Endothelial cell of umbilical vein (primary cell): Measurements from ENCODE around the gene EFR3B. TPM values are rescaled to one million over a fixed set of nuclear protein-coding genes. Genes with fewer than 3 reads are reported as not detected.

Experiments
- BruUV-seq: library from RNA; stranded (reverse); fragments of 400-500 nt; replicated peaks from 2 replicates; lab custom pipeline; 2021; lab: Mats Ljungman, UMichigan
- CTCF ChIA-PET: fragments of 300-600, 350-600 bp; sonication (Branson Sonifier 250); formaldehyde crosslinking; loops from one replicate; lab custom pipeline; 2021; ENCODE audit warnings: antibody characterized with exemption, inconsistent platforms; lab: Charles Lee
- POLR2A ChIA-PET: fragments of 300-600, 350-600 bp; sonication (Branson Sonifier 250); formaldehyde crosslinking; loops from one replicate; lab custom pipeline; 2021; ENCODE audit warnings: antibody characterized with exemption, inconsistent platforms; lab: Charles Lee
- DNase-seq: peaks from one replicate; pipeline ENCODE4 v3.0.0-alpha.2; 2011; ENCODE audit warnings: low read depth, low spot score
- FAIRE-seq: peaks from 2 replicates; lab custom pipeline; 2011; peaks lifted over from hg19 to GRCh38; lab: Jason Lieb, UNC
- H2AFZ ChIP-seq: 2 replicates; pipeline ENCODE4 v1.6.0; 2012; ENCODE audit warnings: low read depth, low read length, control low read depth, inconsistent platforms
- H3K27ac ChIP-seq: 2 replicates; pipeline ENCODE4 v1.5.1; 2011; ENCODE audit warnings: low read depth, mild to moderate bottlenecking, control low read depth, low read length, moderate library complexity; ENCODE audit not compliant: insufficient read depth
- H3K27me3 ChIP-seq, 2 experiments: 2 replicates each; pipeline versions ENCODE4 v1.6.0 to v1.6.1; 2011; ENCODE audit warnings: low read length in 2 of 2, mixed read lengths in 1 of 2; ENCODE audit not compliant: control insufficient read depth in 2 of 2, insufficient read depth in 2 of 2
- H3K36me3 ChIP-seq, 2 experiments: 2 replicates in 1 of 2; 3 replicates in 1 of 2; pipeline ENCODE4 v1.5.1; 2011; ENCODE audit warnings: low read length in 2 of 2, mild to moderate bottlenecking in 1 of 2, moderate library complexity in 1 of 2; ENCODE audit not compliant: control insufficient read depth in 2 of 2, insufficient read depth in 2 of 2; ENCODE audit errors: extremely low read depth in 1 of 2
- H3K4me1 ChIP-seq: 3 replicates; pipeline ENCODE4 v1.5.1; 2011; ENCODE audit warnings: mild to moderate bottlenecking, low read length; ENCODE audit not compliant: control insufficient read depth, insufficient read depth; ENCODE audit errors: extremely low read depth
- H3K4me2 ChIP-seq: 2 replicates; pipeline ENCODE4 v1.6.1; 2011; ENCODE audit warnings: low read length, control low read depth, mixed read lengths; ENCODE audit not compliant: insufficient read depth
- H3K4me3 ChIP-seq, 3 experiments: fragments of 200-600 bp in 1 of 3; sonication (generic), shearing (Covaris generic) in 1 of 3; replicated peaks in 1 of 3; 2 replicates each; pipeline ENCODE4 v1.5.1; 2011 to 2016; ENCODE audit warnings: control low read depth in 3 of 3, low read length in 3 of 3, mild to moderate bottlenecking in 2 of 3, inconsistent platforms in 1 of 3, low read depth in 1 of 3, moderate library complexity in 1 of 3; ENCODE audit not compliant: insufficient read depth in 1 of 3
- H3K79me2 ChIP-seq: 2 replicates; pipeline ENCODE4 v1.6.0; 2012; ENCODE audit warnings: low read length, inconsistent platforms; ENCODE audit not compliant: control insufficient read depth, insufficient read depth
- H3K9ac ChIP-seq: replicated peaks from 2 replicates; pipeline ENCODE3; 2011; ENCODE audit warnings: low read length, control low read depth; ENCODE audit not compliant: insufficient read depth; ENCODE audit errors: extremely low read depth
- H3K9me1 ChIP-seq: replicated peaks from 3 replicates; pipeline ENCODE4 v1.6.0; 2011; ENCODE audit warnings: mild to moderate bottlenecking, low read length; ENCODE audit not compliant: control insufficient read depth, insufficient read depth; ENCODE audit errors: extremely low read depth
- H3K9me3 ChIP-seq: replicated peaks from 2 replicates; pipeline ENCODE4 v1.5.1; 2012; ENCODE audit warnings: low read length, inconsistent platforms; ENCODE audit not compliant: control insufficient read depth, insufficient read depth
- H4K20me1 ChIP-seq: replicated peaks from 2 replicates; pipeline ENCODE3; 2011; ENCODE audit warnings: mild to moderate bottlenecking, low read length; ENCODE audit not compliant: control insufficient read depth, insufficient read depth; ENCODE audit errors: extremely low read depth
- CTCF ChIP-seq, 2 donors: IDR thresholded peaks; 1 replicate in 1 of 2; 2 replicates in 1 of 2; pipeline ENCODE4 v1.5.1; 2011; ENCODE audit warnings: low read length in 2 of 2, mild to moderate bottlenecking in 2 of 2, moderate library complexity in 2 of 2, control low read depth in 1 of 2, inconsistent platforms in 1 of 2, low read depth in 1 of 2; ENCODE audit not compliant: insufficient read depth in 1 of 2; ENCODE audit errors: extremely low read depth in 1 of 2
- EZH2 ChIP-seq: IDR thresholded peaks from 2 replicates; pipeline ENCODE4 v1.6.1; 2012; ENCODE audit warnings: borderline replicate concordance, low read depth, mild to moderate bottlenecking, moderate library complexity, low read length, inconsistent platforms; ENCODE audit not compliant: severe bottlenecking
- FOS ChIP-seq: IDR thresholded peaks from 2 replicates; pipeline ENCODE4 v1.6.1; 2011; ENCODE audit warnings: mild to moderate bottlenecking, low read length, moderate library complexity, borderline replicate concordance; ENCODE audit not compliant: insufficient read depth
- GATA2 ChIP-seq: IDR thresholded peaks from 2 replicates; pipeline ENCODE4 v1.7.0; 2011; ENCODE audit warnings: low read depth, mild to moderate bottlenecking, moderate library complexity, mixed read lengths, low read length; ENCODE audit not compliant: insufficient read length, insufficient read depth
- JUN ChIP-seq: IDR thresholded peaks from 2 replicates; pipeline ENCODE4 v1.6.1; 2011; ENCODE audit warnings: borderline replicate concordance, low read depth; ENCODE audit not compliant: insufficient read length, insufficient read depth
- MYC ChIP-seq: IDR thresholded peaks from one replicate; pipeline ENCODE4 v1.6.1; 2011; ENCODE audit warnings: mild to moderate bottlenecking, low read depth, low read length
- POLR2A ChIP-seq: IDR thresholded peaks from 2 replicates; pipeline ENCODE4 v1.6.1; 2012; ENCODE audit warnings: low read depth, mild to moderate bottlenecking, control low read depth, low read length
- POLR2AphosphoS5 ChIP-seq: IDR thresholded peaks from 2 replicates; pipeline ENCODE4 v1.6.1; 2012; ENCODE audit warnings: low read depth, mild to moderate bottlenecking, control low read depth, low read length, moderate library complexity; ENCODE audit not compliant: insufficient read depth
- dilution Hi-C: fragments of 300-500 bp; cut with MboI; formaldehyde crosslinking; loops from one replicate; pipeline ENCODE4 v1.15.0; 2019; ENCODE audit warnings: low sequenced_read_pairs; ENCODE audit not compliant: extremely low pct_ligation_motif_present
- intact Hi-C: fragments of 100-400 bp; cut with micrococcal nuclease; formaldehyde crosslinking; loops from one replicate; pipeline ENCODE4 v1.10.0; 2022
- polyA plus RNA-seq, 4 experiments: library from polyadenylated mRNA; depleted of rRNA in 3 of 4; stranded (reverse) in 3 of 4; unstranded in 1 of 4; fragments of >200 nt; gene quantifications; 2 replicates each; pipeline versions ENCODE4 v1.2.1 to v1.2.3, GENCODE V29; 2011 to 2012; ENCODE audit warnings: missing spikeins in 1 of 4
- total RNA-seq: library from RNA; stranded (reverse); gene quantifications from 2 replicates; pipeline ENCODE4 v1.2.3, GENCODE V29; 2021
- TF ChIP-seq, protein P1 (sequence below): IDR thresholded peaks from 2 replicates; pipeline ENCODE4 v1.6.1; 2011; ENCODE audit not compliant: insufficient read depth, insufficient read length

EFR3B gene
- total and polyA plus RNA-seq, 2 donors (not counting 3 experiments of a cell fraction or from before 2014, with no cell fraction given) = 0.15 to 0.77 TPM

DNA sequence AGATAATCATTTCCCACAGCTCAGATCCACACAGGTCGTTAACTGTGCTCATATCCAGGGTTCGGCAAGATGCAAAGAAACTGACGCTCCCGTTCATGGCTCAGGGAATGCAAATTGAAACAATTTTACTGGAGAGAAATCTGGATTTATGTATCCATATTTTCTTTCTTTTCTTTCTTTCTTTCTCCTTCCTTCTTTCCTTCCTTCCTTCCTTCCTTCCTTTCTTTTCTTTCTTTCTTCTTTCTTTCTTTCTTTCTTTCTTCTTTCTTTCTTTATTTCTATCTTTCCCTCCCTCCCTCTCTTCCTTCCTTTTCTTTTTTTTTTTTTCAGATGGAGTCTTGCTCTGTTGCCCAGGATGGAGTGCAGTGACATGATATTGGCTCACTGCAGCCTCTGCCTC, 146.5 kb downstream of the EFR3B start:
- peaks cover 2 to 3% of the 10 kb centered on the region in 2 experiments for H3K27me3 ChIP-seq
- no peak for TF ChIP-seq POLR2AphosphoS5
- TF ChIP-seq EZH2 = no peak
- TF ChIP-seq GATA2 = no peak
- no peak for TF ChIP-seq JUN
- no peak for TF ChIP-seq CTCF (IDR thresholded peaks at IDR 0.05; ENCODE audit: extremely low read depth in 1 of 2, insufficient read depth in 1 of 2, low read depth in 1 of 2, low read length in 2 of 2)
- TF ChIP-seq FOS = no peak
- TF ChIP-seq, protein P1, sequence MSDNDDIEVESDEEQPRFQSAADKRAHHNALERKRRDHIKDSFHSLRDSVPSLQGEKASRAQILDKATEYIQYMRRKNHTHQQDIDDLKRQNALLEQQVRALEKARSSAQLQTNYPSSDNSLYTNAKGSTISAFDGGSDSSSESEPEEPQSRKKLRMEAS = no peak
- TF ChIP-seq POLR2A = no peak
- TF ChIP-seq MYC = no peak
- no peaks in the 10 kb centered on the region for H3K9me3 ChIP-seq
- H3K9ac ChIP-seq = no peak overlapping the region
- ChIA-PET CTCF (interaction anchor here (1.4 to 3.8 kb wide), 3 partner anchors 7 to 212 kb away, joined by 3 to 13 read pairs (median 7); no protein-coding TSS in a partner anchor), POLR2A (no interaction called here)
- no peaks in the 10 kb centered on the region for H3K79me2 ChIP-seq
- H2AFZ ChIP-seq = no peak overlapping the region
- intact Hi-C loops (no loop called here), dilution Hi-C loops (no loop called here)
- H3K4me2 ChIP-seq = no peak overlapping the region
- no peaks in the 10 kb centered on the region for H4K20me1 ChIP-seq
- H3K36me3 ChIP-seq = no peaks in the 10 kb centered on the region
- H3K4me1 ChIP-seq = no peaks in the 10 kb centered on the region
- no peak overlapping the region for H3K27ac ChIP-seq
- H3K4me3 ChIP-seq = no peak overlapping the region
- no peaks in the 10 kb centered on the region for H3K9me1 ChIP-seq
- DNase-seq = no peak
- no TSS peak for BruUV-seq
- FAIRE-seq = no peak
